B cell (primary cell): ENCODE data around the gene NCLN. TPM values are rescaled to one million over a fixed set of nuclear protein-coding genes. Genes with fewer than 3 reads are reported as not detected.

Source experiments
- ATAC-seq: fragments of 200-7000 bp; cut with Tn5 transposase; one replicate; pipeline ENCODE4 v1.10.0; 2021; ENCODE audit warnings: low read depth, mild to moderate bottlenecking, moderate number of reproducible peaks, moderate library complexity
- CTCF ChIA-PET: fragments of 350-600 bp; sonication (Branson Sonifier 250); formaldehyde crosslinking; loops from one replicate; lab custom pipeline; 2021; ENCODE audit warnings: antibody characterized with exemption, inconsistent platforms; lab: Charles Lee
- POLR2A ChIA-PET: fragments of 350-600 bp; sonication (Branson Sonifier 250); formaldehyde crosslinking; loops from one replicate; lab custom pipeline; 2021; ENCODE audit warnings: antibody characterized with exemption; lab: Charles Lee
- DNase-seq: peaks from one replicate; pipeline ENCODE4 v3.0.0; 2013
- H2AFZ ChIP-seq: 2 replicates; pipeline ENCODE4 v1.6.1; 2012; ENCODE audit warnings: mild to moderate bottlenecking, low read depth, low read length; ENCODE audit not compliant: insufficient read depth, poor library complexity, severe bottlenecking
- H3K27ac ChIP-seq, 2 donors: 1 replicate in 1 of 2; 2 replicates in 1 of 2; pipeline ENCODE4 v1.5.1; 2012 to 2013; ENCODE audit warnings: low read length in 2 of 2, mild to moderate bottlenecking in 2 of 2, moderate library complexity in 1 of 2
- H3K27me3 ChIP-seq, 4 experiments: fragments of 200-600 bp in 1 of 4; sonication (generic) in 1 of 4; replicated peaks in 1 of 4; 1 replicate in 2 of 4; 2 replicates in 2 of 4; pipeline versions ENCODE4 v1.6.1 to v1.7.0; 2013 to 2016; ENCODE audit warnings: low read length in 3 of 4, mild to moderate bottlenecking in 2 of 4, mixed read lengths in 1 of 4, moderate library complexity in 1 of 4; ENCODE audit not compliant: insufficient read depth in 4 of 4, control insufficient read depth in 3 of 4; ENCODE audit errors: control extremely low read depth in 1 of 4
- H3K36me3 ChIP-seq, 2 experiments: replicated peaks in 1 of 2; 1 replicate in 1 of 2; 2 replicates in 1 of 2; pipeline versions ENCODE4 v1.6.1 to v1.7.1; 2013; ENCODE audit warnings: low read length in 1 of 2; ENCODE audit not compliant: insufficient read depth in 2 of 2, control insufficient read depth in 1 of 2; ENCODE audit errors: control extremely low read depth in 1 of 2, extremely low read depth in 1 of 2
- H3K4me1 ChIP-seq, 2 donors: fragments of 200-600 bp in 1 of 2; sonication (generic) in 1 of 2; 1 replicate in 1 of 2; 2 replicates in 1 of 2; pipeline versions ENCODE4 v1.5.1 to v1.6.1; 2013 to 2017; ENCODE audit warnings: low read length in 2 of 2; ENCODE audit not compliant: control insufficient read depth in 2 of 2, insufficient read depth in 2 of 2
- H3K4me2 ChIP-seq: replicated peaks from 2 replicates; pipeline ENCODE3; 2012; ENCODE audit warnings: mild to moderate bottlenecking, low read depth, low read length; ENCODE audit not compliant: poor library complexity, severe bottlenecking
- H3K4me3 ChIP-seq, 5 experiments: fragments of 200-600 bp in 1 of 5; sonication (generic) in 1 of 5; 1 replicate in 3 of 5; 2 replicates in 2 of 5; pipeline versions ENCODE4 v1.5.1 to v1.7.0; 2011 to 2016; ENCODE audit warnings: low read length in 4 of 5, mild to moderate bottlenecking in 4 of 5, low read depth in 2 of 5, control low read depth in 1 of 5, moderate library complexity in 1 of 5; ENCODE audit not compliant: insufficient read depth in 1 of 5; ENCODE audit errors: control extremely low read depth in 1 of 5, extremely low read depth in 1 of 5
- H3K79me2 ChIP-seq: fragments of 200-600 bp; sonication (generic); one replicate; pipeline ENCODE4 v1.6.0; 2016; ENCODE audit warnings: low read length; ENCODE audit not compliant: control insufficient read depth, insufficient read depth
- H3K9ac ChIP-seq: fragments of 200-600 bp; sonication (generic); 2 replicates; pipeline ENCODE4 v1.6.1; 2017; ENCODE audit warnings: mild to moderate bottlenecking, low read length, moderate library complexity
- H3K9me3 ChIP-seq, 3 donors: one replicate each; pipeline versions ENCODE4 v1.6.1 to v1.7.1; 2013; ENCODE audit warnings: low read length in 2 of 3; ENCODE audit not compliant: control insufficient read depth in 2 of 3, insufficient read depth in 1 of 3; ENCODE audit errors: control extremely low read depth in 1 of 3
- H4K20me1 ChIP-seq: 2 replicates; pipeline ENCODE4 v1.6.0; 2012; ENCODE audit warnings: mild to moderate bottlenecking, low read length; ENCODE audit not compliant: insufficient read depth, control insufficient read depth, poor library complexity, severe bottlenecking
- H3K27ac Mint-ChIP-seq: one replicate; pipeline ENCODE4 v1.8.0; 2021; ENCODE audit warnings: mixed read lengths
- H3K27me3 Mint-ChIP-seq: one replicate; pipeline ENCODE4 v1.8.0; 2021; ENCODE audit warnings: mixed read lengths
- H3K4me1 Mint-ChIP-seq: one replicate; pipeline ENCODE4 v1.8.0; 2021; ENCODE audit warnings: mixed read lengths
- H3K4me3 Mint-ChIP-seq: one replicate; pipeline ENCODE4 v1.8.0; 2021; ENCODE audit warnings: mixed read lengths
- H3K9me3 Mint-ChIP-seq: one replicate; pipeline ENCODE4 v1.8.0; 2022; ENCODE audit warnings: mixed read lengths; ENCODE audit not compliant: insufficient read depth
- EZH2 ChIP-seq: IDR thresholded peaks from 2 replicates; pipeline ENCODE4 v1.6.1; 2012; ENCODE audit warnings: borderline replicate concordance, low read depth, mild to moderate bottlenecking, moderate library complexity, low read length; ENCODE audit not compliant: insufficient read depth, poor library complexity, severe bottlenecking
- WGBS: methylation state at CpG from one replicate; pipeline ENCODE4 v1.1.5; 2013; ENCODE audit warnings: missing lambda C conversion rate; ENCODE audit not compliant: insufficient coverage; 5-methylcytosine and 5-hydroxymethylcytosine counted together
- intact Hi-C: fragments of 100-400 bp; cut with micrococcal nuclease; formaldehyde crosslinking; loops from one replicate; pipeline ENCODE4 v1.10.0; 2022
- polyA plus RNA-seq: library from polyadenylated mRNA; depleted of rRNA; stranded (reverse); fragments of >200 nt; gene quantifications from 2 replicates; pipeline ENCODE4 v1.2.3, GENCODE V29; 2012
- total RNA-seq, 2 donors: library from RNA; stranded (reverse); fragments of 120-200 nt in 1 of 2; gene quantifications; 1 replicate in 1 of 2; 2 replicates in 1 of 2; pipeline versions ENCODE4 v1.2.3 to v1.2.4, GENCODE V29; 2013 to 2022
- TF ChIP-seq, protein P1 (sequence below): fragments of 200-600 bp; IDR thresholded peaks from one replicate; pipeline ENCODE4 v1.8.0; 2022; ENCODE audit warnings: antibody characterized with exemption, mild to moderate bottlenecking

The NCLN gene
- total and polyA plus RNA-seq, 2 donors (not counting 1 experiment from before 2014, with no cell fraction given): 55.0 to 82.0 TPM

DNA sequence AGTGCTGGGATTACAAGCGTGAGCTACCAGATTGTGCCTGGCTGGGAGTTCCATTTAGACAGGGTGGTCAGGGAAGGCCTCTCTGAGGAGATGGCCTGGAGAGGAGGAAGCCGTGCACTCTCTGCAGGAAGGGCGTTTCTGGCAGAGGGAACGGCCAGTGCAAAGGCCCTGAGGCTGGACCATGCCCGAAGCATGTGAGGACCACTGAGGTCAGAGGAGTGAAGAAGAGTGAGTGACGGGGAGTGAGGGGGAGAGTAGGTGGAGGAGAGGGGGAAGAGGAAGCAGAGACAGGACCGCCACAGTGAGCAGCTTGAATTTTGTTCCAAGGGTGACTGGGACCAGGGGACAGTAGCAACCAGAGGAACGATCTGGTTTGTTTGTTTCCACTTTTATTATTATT lies 71.3 kb downstream of the NCLN start:
- peaks cover 0 to 15% (median 2%) of the 10 kb centered on the region in 3 donors for H3K9me3 ChIP-seq
- no peaks in the 10 kb centered on the region for H3K79me2 ChIP-seq
- H3K9ac ChIP-seq: no peak overlapping the region
- no peaks in the 10 kb centered on the region for H3K36me3 ChIP-seq
- POLR2A ChIA-PET: no interaction called here
- no peaks in the 10 kb centered on the region for H3K4me1 Mint-ChIP-seq
- no peak for TF ChIP-seq EZH2
- TF ChIP-seq, protein P1, sequence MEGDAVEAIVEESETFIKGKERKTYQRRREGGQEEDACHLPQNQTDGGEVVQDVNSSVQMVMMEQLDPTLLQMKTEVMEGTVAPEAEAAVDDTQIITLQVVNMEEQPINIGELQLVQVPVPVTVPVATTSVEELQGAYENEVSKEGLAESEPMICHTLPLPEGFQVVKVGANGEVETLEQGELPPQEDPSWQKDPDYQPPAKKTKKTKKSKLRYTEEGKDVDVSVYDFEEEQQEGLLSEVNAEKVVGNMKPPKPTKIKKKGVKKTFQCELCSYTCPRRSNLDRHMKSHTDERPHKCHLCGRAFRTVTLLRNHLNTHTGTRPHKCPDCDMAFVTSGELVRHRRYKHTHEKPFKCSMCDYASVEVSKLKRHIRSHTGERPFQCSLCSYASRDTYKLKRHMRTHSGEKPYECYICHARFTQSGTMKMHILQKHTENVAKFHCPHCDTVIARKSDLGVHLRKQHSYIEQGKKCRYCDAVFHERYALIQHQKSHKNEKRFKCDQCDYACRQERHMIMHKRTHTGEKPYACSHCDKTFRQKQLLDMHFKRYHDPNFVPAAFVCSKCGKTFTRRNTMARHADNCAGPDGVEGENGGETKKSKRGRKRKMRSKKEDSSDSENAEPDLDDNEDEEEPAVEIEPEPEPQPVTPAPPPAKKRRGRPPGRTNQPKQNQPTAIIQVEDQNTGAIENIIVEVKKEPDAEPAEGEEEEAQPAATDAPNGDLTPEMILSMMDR: no peak
- no peak overlapping the region for H3K4me3 Mint-ChIP-seq
- no peak overlapping the region for H3K4me3 ChIP-seq
- peaks cover 0 to 5% (median 0%) of the 10 kb centered on the region in 4 experiments for H3K27me3 ChIP-seq
- intact Hi-C loops: no loop called here
- no peak overlapping the region for H3K27ac ChIP-seq
- H3K27ac Mint-ChIP-seq: no peak overlapping the region
- ATAC-seq (no peak), DNase-seq (no peak)
- H3K4me2 ChIP-seq: no peak overlapping the region
- no peaks in the 10 kb centered on the region for H3K4me1 ChIP-seq
- CTCF ChIA-PET: no interaction called here
- H3K9me3 Mint-ChIP-seq: peaks cover 9% of the 10 kb centered on the region
- H2AFZ ChIP-seq: no peak overlapping the region
- WGBS: 81% methylated on average over 4 of the region's 8 CpGs
- H3K27me3 Mint-ChIP-seq: peaks cover 30% of the 10 kb centered on the region
- no peaks in the 10 kb centered on the region for H4K20me1 ChIP-seq

Other genes starting within 250 kb of the NCLN start
- gene ZNF77, start 241.0 kb upstream of the NCLN start, total RNA-seq: 6.4 and 8.5 TPM in 2 replicates
- gene ZNF77, start 241.0 kb upstream of the NCLN start, polyA plus RNA-seq: 3.1 and 4.0 TPM in 2 replicates
- 0.61 and 1.5 TPM in 2 replicates for gene TLE6, start 208.4 kb upstream of the NCLN start, total RNA-seq
- 3.0 and 6.4 TPM in 2 replicates for gene TLE6, start 208.4 kb upstream of the NCLN start, polyA plus RNA-seq
- gene TLE2, start 156.7 kb upstream of the NCLN start, total RNA-seq: 5.3 and 5.7 TPM in 2 replicates
- gene TLE2, start 156.7 kb upstream of the NCLN start, polyA plus RNA-seq: 3.0 and 7.3 TPM in 2 replicates
- gene TLE5, start 123.4 kb upstream of the NCLN start, total RNA-seq: 665 and 697 TPM in 2 replicates
- gene TLE5, start 123.4 kb upstream of the NCLN start, polyA plus RNA-seq: 1,114 and 1,132 TPM in 2 replicates
- gene GNA11, start 91.6 kb upstream of the NCLN start, total RNA-seq: 8.2 and 9.3 TPM in 2 replicates
- 4.5 TPM in 2 replicates for gene GNA11, start 91.6 kb upstream of the NCLN start, polyA plus RNA-seq
- 0.37 TPM in 1 of 2 replicates, not detected in the other for gene GNA15, start 49.9 kb upstream of the NCLN start, total RNA-seq
- gene GNA15, start 49.9 kb upstream of the NCLN start, polyA plus RNA-seq: 0.52 and 1.4 TPM in 2 replicates
- 129 TPM in 2 replicates for gene S1PR4, start 7.2 kb upstream of the NCLN start, total RNA-seq
- gene S1PR4, start 7.2 kb upstream of the NCLN start, polyA plus RNA-seq: 43.5 and 84.2 TPM in 2 replicates
- 0.15 TPM in 1 of 2 replicates, not detected in the other for gene CELF5, start 38.7 kb downstream of the NCLN start, total RNA-seq
- gene CELF5, start 38.7 kb downstream of the NCLN start, polyA plus RNA-seq: not detected in 2 replicates
- gene NFIC, start 180.7 kb downstream of the NCLN start, total RNA-seq: 23.6 and 24.3 TPM in 2 replicates
- 3.5 and 3.8 TPM in 2 replicates for gene NFIC, start 180.7 kb downstream of the NCLN start, polyA plus RNA-seq